Measurements from ENCODE around the gene POU6F2. TPM values are rescaled to one million over a fixed set of nuclear protein-coding genes. Genes with fewer than 3 reads are reported as not detected.

The POU6F2 gene
- total RNA-seq, 1 experiment from 2014 or later = 2.9 TPM

DNA sequence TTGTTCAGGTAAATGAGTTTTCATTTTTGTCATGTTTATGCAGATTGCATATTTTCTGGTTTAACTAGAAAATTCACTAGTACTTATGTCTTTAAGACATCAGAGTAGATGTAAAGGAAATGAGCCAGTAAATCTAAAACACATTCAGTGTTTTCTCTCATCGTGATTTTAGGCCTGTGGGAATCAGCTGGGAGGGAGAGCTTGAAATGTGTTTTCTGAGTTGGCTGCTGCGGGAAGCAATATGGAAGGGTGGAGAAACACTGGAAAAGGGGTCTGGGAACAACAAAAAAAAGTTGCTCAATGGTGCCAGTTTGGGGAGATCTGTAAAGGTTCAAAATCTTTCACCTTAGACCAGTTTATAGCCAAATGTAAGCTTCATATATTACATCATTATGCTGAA lies 284.1 kb downstream of the POU6F2 start (continued):
- TF ChIP-seq, protein P1, sequence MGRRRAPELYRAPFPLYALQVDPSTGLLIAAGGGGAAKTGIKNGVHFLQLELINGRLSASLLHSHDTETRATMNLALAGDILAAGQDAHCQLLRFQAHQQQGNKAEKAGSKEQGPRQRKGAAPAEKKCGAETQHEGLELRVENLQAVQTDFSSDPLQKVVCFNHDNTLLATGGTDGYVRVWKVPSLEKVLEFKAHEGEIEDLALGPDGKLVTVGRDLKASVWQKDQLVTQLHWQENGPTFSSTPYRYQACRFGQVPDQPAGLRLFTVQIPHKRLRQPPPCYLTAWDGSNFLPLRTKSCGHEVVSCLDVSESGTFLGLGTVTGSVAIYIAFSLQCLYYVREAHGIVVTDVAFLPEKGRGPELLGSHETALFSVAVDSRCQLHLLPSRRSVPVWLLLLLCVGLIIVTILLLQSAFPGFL (CRISPR knock-in tag; IDR thresholded peaks at IDR 0.05; ENCODE audit: borderline replicate concordance) = no peak
- TF ChIP-seq FOXP1 (CRISPR knock-in tag; IDR thresholded peaks at IDR 0.05; ENCODE audit: borderline replicate concordance) = no peak

DNA sequence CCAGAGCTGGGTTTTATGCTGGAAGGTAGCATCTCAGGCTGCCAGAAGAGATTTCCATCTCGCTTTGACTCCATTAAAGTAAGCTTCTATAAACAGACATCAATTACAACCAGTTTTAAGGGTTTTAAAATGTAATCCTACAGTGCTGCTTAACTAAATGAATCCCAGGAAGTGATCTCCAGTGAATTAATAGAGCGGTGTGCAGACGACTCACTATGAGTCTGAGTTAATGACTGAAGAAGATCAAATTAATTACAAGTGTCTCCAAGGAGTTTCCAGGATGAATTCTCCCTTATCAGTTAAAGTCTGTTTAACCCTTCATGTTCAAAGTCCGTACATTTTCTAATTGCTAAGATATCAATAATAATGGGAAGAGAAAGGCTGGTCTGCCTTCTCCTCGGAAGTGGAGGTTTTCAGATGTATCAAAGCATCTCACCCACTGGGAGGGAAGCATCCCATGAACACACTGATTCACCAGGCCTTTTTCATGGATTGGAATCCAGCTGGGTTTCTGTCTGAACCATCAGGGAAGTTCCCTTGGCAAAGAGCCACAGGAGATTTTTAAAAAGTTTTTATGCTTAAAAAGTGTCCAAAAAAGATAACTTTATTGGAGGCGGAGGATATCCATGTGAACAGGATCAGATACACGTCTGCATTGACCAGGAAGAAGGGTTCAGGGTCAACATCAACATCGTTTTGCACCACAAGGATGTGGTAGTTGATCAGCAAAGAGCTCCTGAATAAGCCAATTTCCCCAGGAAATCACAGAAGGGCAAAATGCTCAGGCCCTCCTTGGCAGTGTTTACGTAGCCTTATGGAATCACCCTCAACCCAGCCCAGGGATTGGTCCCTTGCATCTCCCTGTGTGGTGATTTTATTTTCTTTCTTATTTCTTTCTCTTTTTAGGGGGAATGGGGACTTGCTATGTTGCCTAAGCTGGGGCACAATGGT lies 288.2 kb downstream of the POU6F2 start:
- H3K9me3 Mint-ChIP-seq = no peaks in the 10 kb centered on the region
- H3K27ac Mint-ChIP-seq = peak overlapping the region; percentile 66
- peak; percentile 73 for ATAC-seq
- no peaks in the 10 kb centered on the region for H3K27me3 Mint-ChIP-seq (ENCODE audit: low read depth)
- peaks cover 35% of the 10 kb centered on the region for H3K4me1 Mint-ChIP-seq
- no peak overlapping the region for H3K4me3 Mint-ChIP-seq
- H3K36me3 Mint-ChIP-seq = no peaks in the 10 kb centered on the region
- DNase-seq (ENCODE audit: low spot score) = no peak
- TF ChIP-seq ZNF423 (CRISPR knock-in tag; IDR thresholded peaks at IDR 0.05) (peak; percentile 67), FOXK1 (CRISPR knock-in tag; IDR thresholded peaks at IDR 0.05) (no peak)
- CTCF ChIA-PET = interaction anchor here (1.1 kb wide), 1 partner anchor 187 kb away, joined by 4 read pairs; no protein-coding TSS in a partner anchor
- POLR2A ChIA-PET = no interaction called here

DNA sequence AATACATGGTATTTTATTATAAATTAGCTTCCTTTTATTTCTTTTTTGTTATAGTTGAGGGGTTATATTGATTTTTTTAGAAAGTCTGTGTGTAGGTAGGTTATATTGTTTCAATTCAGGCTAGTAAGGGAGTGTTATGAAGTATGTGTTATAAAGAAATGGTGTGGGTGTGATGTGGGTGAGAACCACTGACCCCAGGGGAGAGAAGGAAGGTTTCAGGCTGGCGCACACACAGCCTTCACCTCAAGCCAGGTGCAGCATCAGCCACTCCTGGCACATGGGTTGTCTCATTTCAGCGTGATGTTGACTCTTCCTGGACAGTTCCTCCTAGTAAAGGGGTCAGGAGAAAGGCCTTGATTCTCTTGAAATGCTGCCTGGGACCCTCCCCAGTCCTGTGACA lies 291.3 kb downstream of the POU6F2 start:
- no peak overlapping the region for H3K27ac Mint-ChIP-seq
- H3K4me1 Mint-ChIP-seq = peaks cover 43% of the 10 kb centered on the region
- H3K4me3 Mint-ChIP-seq = no peak overlapping the region
- ChIA-PET POLR2A (no interaction called here), CTCF (no interaction called here)
- no peak for ATAC-seq
- H3K9me3 Mint-ChIP-seq = no peaks in the 10 kb centered on the region
- H3K27me3 Mint-ChIP-seq (ENCODE audit: low read depth) = no peaks in the 10 kb centered on the region
- H3K36me3 Mint-ChIP-seq = no peaks in the 10 kb centered on the region
- DNase-seq (ENCODE audit: low spot score) = no peak
- TF ChIP-seq CREB1 (CRISPR knock-in tag; IDR thresholded peaks at IDR 0.05) = no peak
- TF ChIP-seq, protein P2, sequence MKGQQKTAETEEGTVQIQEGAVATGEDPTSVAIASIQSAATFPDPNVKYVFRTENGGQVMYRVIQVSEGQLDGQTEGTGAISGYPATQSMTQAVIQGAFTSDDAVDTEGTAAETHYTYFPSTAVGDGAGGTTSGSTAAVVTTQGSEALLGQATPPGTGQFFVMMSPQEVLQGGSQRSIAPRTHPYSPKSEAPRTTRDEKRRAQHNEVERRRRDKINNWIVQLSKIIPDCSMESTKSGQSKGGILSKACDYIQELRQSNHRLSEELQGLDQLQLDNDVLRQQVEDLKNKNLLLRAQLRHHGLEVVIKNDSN (CRISPR knock-in tag; IDR thresholded peaks at IDR 0.05) = no peak
- TF ChIP-seq, protein P3, sequence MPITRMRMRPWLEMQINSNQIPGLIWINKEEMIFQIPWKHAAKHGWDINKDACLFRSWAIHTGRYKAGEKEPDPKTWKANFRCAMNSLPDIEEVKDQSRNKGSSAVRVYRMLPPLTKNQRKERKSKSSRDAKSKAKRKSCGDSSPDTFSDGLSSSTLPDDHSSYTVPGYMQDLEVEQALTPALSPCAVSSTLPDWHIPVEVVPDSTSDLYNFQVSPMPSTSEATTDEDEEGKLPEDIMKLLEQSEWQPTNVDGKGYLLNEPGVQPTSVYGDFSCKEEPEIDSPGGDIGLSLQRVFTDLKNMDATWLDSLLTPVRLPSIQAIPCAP (CRISPR knock-in tag; IDR thresholded peaks at IDR 0.05) = no peak
- no peak for TF ChIP-seq TCF7 (CRISPR knock-in tag; IDR thresholded peaks at IDR 0.05; ENCODE audit: low read depth)
- TF ChIP-seq, protein P4, sequence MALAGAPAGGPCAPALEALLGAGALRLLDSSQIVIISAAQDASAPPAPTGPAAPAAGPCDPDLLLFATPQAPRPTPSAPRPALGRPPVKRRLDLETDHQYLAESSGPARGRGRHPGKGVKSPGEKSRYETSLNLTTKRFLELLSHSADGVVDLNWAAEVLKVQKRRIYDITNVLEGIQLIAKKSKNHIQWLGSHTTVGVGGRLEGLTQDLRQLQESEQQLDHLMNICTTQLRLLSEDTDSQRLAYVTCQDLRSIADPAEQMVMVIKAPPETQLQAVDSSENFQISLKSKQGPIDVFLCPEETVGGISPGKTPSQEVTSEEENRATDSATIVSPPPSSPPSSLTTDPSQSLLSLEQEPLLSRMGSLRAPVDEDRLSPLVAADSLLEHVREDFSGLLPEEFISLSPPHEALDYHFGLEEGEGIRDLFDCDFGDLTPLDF (CRISPR knock-in tag; IDR thresholded peaks at IDR 0.05) = no peak
- TF ChIP-seq ZBTB21 (CRISPR knock-in tag; IDR thresholded peaks at IDR 0.05; ENCODE audit: borderline replicate concordance) = no peak
- no peak for TF ChIP-seq TEAD1 (CRISPR knock-in tag; IDR thresholded peaks at IDR 0.05)
- TF ChIP-seq, protein P5, sequence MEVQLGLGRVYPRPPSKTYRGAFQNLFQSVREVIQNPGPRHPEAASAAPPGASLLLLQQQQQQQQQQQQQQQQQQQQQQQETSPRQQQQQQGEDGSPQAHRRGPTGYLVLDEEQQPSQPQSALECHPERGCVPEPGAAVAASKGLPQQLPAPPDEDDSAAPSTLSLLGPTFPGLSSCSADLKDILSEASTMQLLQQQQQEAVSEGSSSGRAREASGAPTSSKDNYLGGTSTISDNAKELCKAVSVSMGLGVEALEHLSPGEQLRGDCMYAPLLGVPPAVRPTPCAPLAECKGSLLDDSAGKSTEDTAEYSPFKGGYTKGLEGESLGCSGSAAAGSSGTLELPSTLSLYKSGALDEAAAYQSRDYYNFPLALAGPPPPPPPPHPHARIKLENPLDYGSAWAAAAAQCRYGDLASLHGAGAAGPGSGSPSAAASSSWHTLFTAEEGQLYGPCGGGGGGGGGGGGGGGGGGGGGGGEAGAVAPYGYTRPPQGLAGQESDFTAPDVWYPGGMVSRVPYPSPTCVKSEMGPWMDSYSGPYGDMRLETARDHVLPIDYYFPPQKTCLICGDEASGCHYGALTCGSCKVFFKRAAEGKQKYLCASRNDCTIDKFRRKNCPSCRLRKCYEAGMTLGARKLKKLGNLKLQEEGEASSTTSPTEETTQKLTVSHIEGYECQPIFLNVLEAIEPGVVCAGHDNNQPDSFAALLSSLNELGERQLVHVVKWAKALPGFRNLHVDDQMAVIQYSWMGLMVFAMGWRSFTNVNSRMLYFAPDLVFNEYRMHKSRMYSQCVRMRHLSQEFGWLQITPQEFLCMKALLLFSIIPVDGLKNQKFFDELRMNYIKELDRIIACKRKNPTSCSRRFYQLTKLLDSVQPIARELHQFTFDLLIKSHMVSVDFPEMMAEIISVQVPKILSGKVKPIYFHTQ (CRISPR knock-in tag; IDR thresholded peaks at IDR 0.05) = no peak
- no peak for TF ChIP-seq JAZF1 (CRISPR knock-in tag; IDR thresholded peaks at IDR 0.05)
- TF ChIP-seq, protein P1 (CRISPR knock-in tag; IDR thresholded peaks at IDR 0.05; ENCODE audit: borderline replicate concordance) = no peak
- TF ChIP-seq, protein P6, sequence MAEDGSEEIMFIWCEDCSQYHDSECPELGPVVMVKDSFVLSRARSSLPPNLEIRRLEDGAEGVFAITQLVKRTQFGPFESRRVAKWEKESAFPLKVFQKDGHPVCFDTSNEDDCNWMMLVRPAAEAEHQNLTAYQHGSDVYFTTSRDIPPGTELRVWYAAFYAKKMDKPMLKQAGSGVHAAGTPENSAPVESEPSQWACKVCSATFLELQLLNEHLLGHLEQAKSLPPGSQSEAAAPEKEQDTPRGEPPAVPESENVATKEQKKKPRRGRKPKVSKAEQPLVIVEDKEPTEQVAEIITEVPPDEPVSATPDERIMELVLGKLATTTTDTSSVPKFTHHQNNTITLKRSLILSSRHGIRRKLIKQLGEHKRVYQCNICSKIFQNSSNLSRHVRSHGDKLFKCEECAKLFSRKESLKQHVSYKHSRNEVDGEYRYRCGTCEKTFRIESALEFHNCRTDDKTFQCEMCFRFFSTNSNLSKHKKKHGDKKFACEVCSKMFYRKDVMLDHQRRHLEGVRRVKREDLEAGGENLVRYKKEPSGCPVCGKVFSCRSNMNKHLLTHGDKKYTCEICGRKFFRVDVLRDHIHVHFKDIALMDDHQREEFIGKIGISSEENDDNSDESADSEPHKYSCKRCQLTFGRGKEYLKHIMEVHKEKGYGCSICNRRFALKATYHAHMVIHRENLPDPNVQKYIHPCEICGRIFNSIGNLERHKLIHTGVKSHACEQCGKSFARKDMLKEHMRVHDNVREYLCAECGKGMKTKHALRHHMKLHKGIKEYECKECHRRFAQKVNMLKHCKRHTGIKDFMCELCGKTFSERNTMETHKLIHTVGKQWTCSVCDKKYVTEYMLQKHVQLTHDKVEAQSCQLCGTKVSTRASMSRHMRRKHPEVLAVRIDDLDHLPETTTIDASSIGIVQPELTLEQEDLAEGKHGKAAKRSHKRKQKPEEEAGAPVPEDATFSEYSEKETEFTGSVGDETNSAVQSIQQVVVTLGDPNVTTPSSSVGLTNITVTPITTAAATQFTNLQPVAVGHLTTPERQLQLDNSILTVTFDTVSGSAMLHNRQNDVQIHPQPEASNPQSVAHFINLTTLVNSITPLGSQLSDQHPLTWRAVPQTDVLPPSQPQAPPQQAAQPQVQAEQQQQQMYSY (CRISPR knock-in tag; IDR thresholded peaks at IDR 0.05) = no peak
- TF ChIP-seq, protein P7, sequence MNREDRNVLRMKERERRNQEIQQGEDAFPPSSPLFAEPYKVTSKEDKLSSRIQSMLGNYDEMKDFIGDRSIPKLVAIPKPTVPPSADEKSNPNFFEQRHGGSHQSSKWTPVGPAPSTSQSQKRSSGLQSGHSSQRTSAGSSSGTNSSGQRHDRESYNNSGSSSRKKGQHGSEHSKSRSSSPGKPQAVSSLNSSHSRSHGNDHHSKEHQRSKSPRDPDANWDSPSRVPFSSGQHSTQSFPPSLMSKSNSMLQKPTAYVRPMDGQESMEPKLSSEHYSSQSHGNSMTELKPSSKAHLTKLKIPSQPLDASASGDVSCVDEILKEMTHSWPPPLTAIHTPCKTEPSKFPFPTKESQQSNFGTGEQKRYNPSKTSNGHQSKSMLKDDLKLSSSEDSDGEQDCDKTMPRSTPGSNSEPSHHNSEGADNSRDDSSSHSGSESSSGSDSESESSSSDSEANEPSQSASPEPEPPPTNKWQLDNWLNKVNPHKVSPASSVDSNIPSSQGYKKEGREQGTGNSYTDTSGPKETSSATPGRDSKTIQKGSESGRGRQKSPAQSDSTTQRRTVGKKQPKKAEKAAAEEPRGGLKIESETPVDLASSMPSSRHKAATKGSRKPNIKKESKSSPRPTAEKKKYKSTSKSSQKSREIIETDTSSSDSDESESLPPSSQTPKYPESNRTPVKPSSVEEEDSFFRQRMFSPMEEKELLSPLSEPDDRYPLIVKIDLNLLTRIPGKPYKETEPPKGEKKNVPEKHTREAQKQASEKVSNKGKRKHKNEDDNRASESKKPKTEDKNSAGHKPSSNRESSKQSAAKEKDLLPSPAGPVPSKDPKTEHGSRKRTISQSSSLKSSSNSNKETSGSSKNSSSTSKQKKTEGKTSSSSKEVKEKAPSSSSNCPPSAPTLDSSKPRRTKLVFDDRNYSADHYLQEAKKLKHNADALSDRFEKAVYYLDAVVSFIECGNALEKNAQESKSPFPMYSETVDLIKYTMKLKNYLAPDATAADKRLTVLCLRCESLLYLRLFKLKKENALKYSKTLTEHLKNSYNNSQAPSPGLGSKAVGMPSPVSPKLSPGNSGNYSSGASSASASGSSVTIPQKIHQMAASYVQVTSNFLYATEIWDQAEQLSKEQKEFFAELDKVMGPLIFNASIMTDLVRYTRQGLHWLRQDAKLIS (CRISPR knock-in tag; IDR thresholded peaks at IDR 0.05; ENCODE audit: borderline replicate concordance) = no peak
